ENCODE results near the gene SLCO1B3. TPM values are rescaled to one million over a fixed set of nuclear protein-coding genes. Genes with fewer than 3 reads are reported as not detected.

SLCO1B3 gene
- total and polyA plus RNA-seq, 2 of the 8 experiments (the other 6 are each of a cell fraction or from before 2014, with no cell fraction given): not detected

DNA sequence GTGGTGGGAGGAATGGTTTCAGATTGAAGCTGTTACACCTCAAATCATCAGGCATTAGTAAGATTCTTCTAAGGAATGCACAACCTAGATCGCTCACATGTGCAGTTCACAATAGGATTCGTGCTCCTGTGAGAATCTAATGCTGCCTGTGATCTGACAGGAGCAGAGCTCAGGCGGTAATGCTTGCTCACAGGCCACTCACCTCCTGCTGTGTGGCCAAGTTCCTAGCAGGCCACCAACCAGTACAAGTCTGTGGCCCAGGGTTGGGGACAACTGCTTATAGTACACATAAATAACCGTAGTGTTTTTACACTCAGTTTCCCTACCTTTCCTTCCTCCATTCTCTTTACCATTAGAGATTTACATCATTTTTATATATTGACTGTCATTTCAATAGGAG, 121.4 kb downstream of the SLCO1B3 start:
- ChIA-PET POLR2A (ENCODE audit: partially characterized antibody) (no interaction called here), CTCF (ENCODE audit: partially characterized antibody) (interaction anchor here (0.9 to 1.5 kb wide), 4 partner anchors 9 to 41 kb away, joined by 3 to 4 read pairs (median 3); no protein-coding TSS in a partner anchor)
- Histone ChIP-seq H4K20me1 (replicated peaks in 1 of 2; ENCODE audit: control insufficient read depth in 1 of 2, insufficient read depth in 2 of 2, low read length in 2 of 2) (no peaks in the 10 kb centered on the region), H3K4me1 (replicated peaks in 1 of 4; ENCODE audit: control insufficient read depth in 3 of 4, insufficient read depth in 4 of 4, low read length in 3 of 4) (no peaks in the 10 kb centered on the region; a peak in 1 of 7 replicates), H2BK5ac (ENCODE audit: low read depth, low read length) (no peak overlapping the region), H3K4me2 (ENCODE audit: insufficient read depth in 1 of 2, low read depth in 2 of 2, low read length in 2 of 2) (no peak overlapping the region), H3K27me3 (replicated peaks in 1 of 4; ENCODE audit: control insufficient read depth in 3 of 4, extremely low read depth in 1 of 4, insufficient read depth in 3 of 4, low read length in 3 of 4) (no peaks in the 10 kb centered on the region), H3K9me3 (ENCODE audit: insufficient read depth in 2 of 2, low read depth in 1 of 2, low read length in 1 of 2) (no peaks in the 10 kb centered on the region), H3K4ac (replicated peaks; ENCODE audit: insufficient read length, low read depth, low read length) (no peak overlapping the region), H3K56ac (replicated peaks; ENCODE audit: insufficient read length, low read depth, low read length) (no peak overlapping the region), H4K8ac (ENCODE audit: extremely low read depth, insufficient read depth, low read length) (no peak overlapping the region), H2AK5ac (ENCODE audit: low read depth, low read length) (no peak overlapping the region), H3K27ac (ENCODE audit: low read depth, low read length) (no peak overlapping the region), H2AFZ (ENCODE audit: low read length) (peak overlapping the region; percentile 72; the same call in 1 of the 2 replicates), H2BK15ac (ENCODE audit: low read length) (no peak overlapping the region), H3K4me3 (ENCODE audit: extremely low read depth in 1 of 4, insufficient read depth in 2 of 4, low read depth in 3 of 4, low read length in 4 of 4) (no peak overlapping the region), H3K14ac (ENCODE audit: insufficient read length) (no peak overlapping the region), H3K79me1 (ENCODE audit: low read depth, low read length) (no peaks in the 10 kb centered on the region), H3K36me3 (ENCODE audit: control insufficient read depth in 2 of 4, insufficient read depth in 4 of 4, low read length in 3 of 4) (no peaks in the 10 kb centered on the region), H3K79me2 (ENCODE audit: control insufficient read depth in 1 of 2, insufficient read depth in 2 of 2, low read length in 2 of 2) (no peaks in the 10 kb centered on the region), H2BK20ac (ENCODE audit: low read length) (no peak overlapping the region), H3K23me2 (ENCODE audit: low read depth, low read length) (no peaks in the 10 kb centered on the region), H3K23ac (ENCODE audit: insufficient read length) (no peak overlapping the region), H2BK120ac (replicated peaks; ENCODE audit: low read depth, low read length) (no peak overlapping the region), H3K18ac (ENCODE audit: extremely low read depth, low read length) (no peak overlapping the region), H3K9ac (replicated peaks in 1 of 4; ENCODE audit: extremely low read depth in 1 of 4, low read depth in 3 of 4, low read length in 3 of 4) (no peak overlapping the region), H2BK12ac (ENCODE audit: low read depth, low read length) (no peak overlapping the region), H4K91ac (replicated peaks; ENCODE audit: insufficient read length, low read length) (no peak overlapping the region), H4K5ac (ENCODE audit: insufficient read length, low read depth, low read length) (no peak overlapping the region)
- DNase-seq (ENCODE audit: low read depth in 1 of 2, low spot score in 2 of 2) (no peak), FAIRE-seq (no peak)
- 80% methylated on average over 4 of the region's 4 CpGs; no CpG with 5 or more reads in 1 of the 2 experiments for WGBS, 2 experiments (ENCODE audit: extremely low coverage in 1 of 2, insufficient coverage in 1 of 2, insufficient read length in 1 of 2, insufficient replicate concordance in 2 of 2, low coverage in 1 of 2, low lambda C conversion rate in 2 of 2, missing lambda C conversion rate in 1 of 2)
- TF ChIP-seq RNF2 (IDR thresholded peaks at IDR 0.05; ENCODE audit: borderline replicate concordance, low read depth, low read length, missing control alignments, poor library complexity, severe bottlenecking): no peak
- TF ChIP-seq BRCA1 (IDR thresholded peaks at IDR 0.05; ENCODE audit: low read depth, low read length): no peak
- TF ChIP-seq HDAC6 (IDR thresholded peaks at IDR 0.05; ENCODE audit: low read depth, low read length): no peak
- TF ChIP-seq KDM5A (IDR thresholded peaks at IDR 0.05; ENCODE audit: low read length): no peak
- no peak for TF ChIP-seq MAFK (IDR thresholded peaks at IDR 0.05; ENCODE audit: low read depth, low read length)
- TF ChIP-seq GTF2F1 (IDR thresholded peaks at IDR 0.05; ENCODE audit: borderline replicate concordance, low read depth, low read length): no peak
- no peak for TF ChIP-seq NANOG (IDR thresholded peaks at IDR 0.05; ENCODE audit: insufficient read depth, low read depth, low read length, poor library complexity, severe bottlenecking)
- no peak for TF ChIP-seq PHF8 (conservative IDR thresholded peaks at IDR 0.05; ENCODE audit: low read depth, low read length)
- TF ChIP-seq, protein P1, sequence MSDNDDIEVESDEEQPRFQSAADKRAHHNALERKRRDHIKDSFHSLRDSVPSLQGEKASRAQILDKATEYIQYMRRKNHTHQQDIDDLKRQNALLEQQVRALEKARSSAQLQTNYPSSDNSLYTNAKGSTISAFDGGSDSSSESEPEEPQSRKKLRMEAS (IDR thresholded peaks at IDR 0.05): no peak
- TF ChIP-seq SP4 (IDR thresholded peaks at IDR 0.05; ENCODE audit: low read length): no peak
- TF ChIP-seq TCF12 (IDR thresholded peaks at IDR 0.05; ENCODE audit: low read depth, low read length): no peak
- TF ChIP-seq TBP (IDR thresholded peaks at IDR 0.05; ENCODE audit: low read depth, low read length): no peak
- TF ChIP-seq NRF1 (IDR thresholded peaks at IDR 0.05; ENCODE audit: low read depth, low read length): no peak
- no peak for TF ChIP-seq SP1 (IDR thresholded peaks at IDR 0.05; ENCODE audit: low read depth, low read length)
- no peak for TF ChIP-seq POU5F1 (IDR thresholded peaks at IDR 0.05; ENCODE audit: low read depth, low read length)

All from H1 (cell line).